HCT116 (cell line): ENCODE results near the gene FAM229B. TPM values are rescaled to one million over a fixed set of nuclear protein-coding genes. Genes with fewer than 3 reads are reported as not detected.
"Not testable (repeated sequence)": the region's sequence is repeated elsewhere in the genome, so short reads cannot be mapped to it uniquely, and the experiment has no call there.

Experiments
- ATAC-seq: fragments of 200-7000 bp; cut with Tn5 transposase; 2 replicates; pipeline ENCODE4 v1.9.1; 2020; ENCODE audit warnings: mild to moderate bottlenecking, moderate library complexity
- BruUV-seq: library from RNA; stranded (reverse); fragments of 400-500 nt; replicated peaks from 2 replicates; lab custom pipeline; 2021; lab: Mats Ljungman, UMichigan
- CTCF ChIA-PET: fragments of 300-600 bp; sonication (Branson Sonifier 250); formaldehyde crosslinking; loops from one replicate; lab custom pipeline; 2021; ENCODE audit warnings: antibody characterized with exemption; lab: Charles Lee
- POLR2A ChIA-PET: fragments of 300-600, 350-600 bp; sonication (Branson Sonifier 250); formaldehyde crosslinking; loops from one replicate; lab custom pipeline; 2021; ENCODE audit warnings: antibody characterized with exemption; lab: Charles Lee
- RAD21 ChIA-PET, 2 experiments: fragments of 300-600 bp; sonication (Branson Sonifier 250); formaldehyde crosslinking; loops; one replicate each; lab custom pipeline; 2023; ENCODE audit warnings: low total read pairs in 2 of 2; ENCODE audit not compliant: uncharacterized antibody in 2 of 2, unreplicated experiment in 2 of 2, low non-redundant PET in 1 of 2; lab: Charles Lee
- DNase-seq: peaks from one replicate; pipeline ENCODE4 v3.0.0-alpha.2; 2010; ENCODE audit warnings: low read depth, low spot score
- H2AFZ ChIP-seq: fragments of 200-600 bp; shearing (Covaris generic), sonication (generic); 2 replicates; pipeline ENCODE4 v1.6.1; 2017; ENCODE audit warnings: low read depth, mixed run types, mixed read lengths, antibody characterized with exemption, low read length; ENCODE audit not compliant: poor library complexity, severe bottlenecking
- H3K27ac ChIP-seq: 2 replicates; pipeline ENCODE4 v1.5.1; 2012; ENCODE audit warnings: low read depth, low read length
- H3K27me3 ChIP-seq: fragments of 200-600 bp; sonication (generic); 2 replicates; pipeline ENCODE4 v1.6.1; 2016; ENCODE audit warnings: mixed run types, low read length, mixed read lengths; ENCODE audit not compliant: insufficient read depth
- H3K36me3 ChIP-seq, 2 experiments: fragments of 200-500 bp in 1 of 2; fragments of 200-600 bp in 1 of 2; sonication (Bioruptor generic) in 1 of 2; sonication (generic) in 1 of 2; 2 replicates each; pipeline versions ENCODE4 v1.5.1 to v1.6.1; 2014 to 2016; ENCODE audit warnings: low read length in 2 of 2, inconsistent platforms in 1 of 2, mixed read lengths in 1 of 2, mixed run types in 1 of 2; ENCODE audit not compliant: insufficient read depth in 2 of 2, control insufficient read depth in 1 of 2
- H3K4me1 ChIP-seq, 2 experiments: fragments of 200-600 bp in 1 of 2; sonication (generic) in 1 of 2; 2 replicates each; pipeline versions ENCODE4 v1.5.1 to v1.6.1; 2012 to 2017; ENCODE audit warnings: low read length in 2 of 2, inconsistent platforms in 1 of 2, mild to moderate bottlenecking in 1 of 2, mixed read lengths in 1 of 2, mixed run types in 1 of 2, moderate library complexity in 1 of 2; ENCODE audit not compliant: insufficient read depth in 2 of 2, control insufficient read depth in 1 of 2
- H3K4me2 ChIP-seq: fragments of 200-600 bp; sonication (generic); 2 replicates; pipeline ENCODE4 v1.6.1; 2017; ENCODE audit warnings: mixed run types, low read length, mixed read lengths
- H3K4me3 ChIP-seq, 2 experiments: fragments of 200-600 bp in 1 of 2; sonication (generic) in 1 of 2; replicated peaks in 1 of 2; 2 replicates each; pipeline ENCODE4 v1.5.1; 2011 to 2016; ENCODE audit warnings: low read length in 2 of 2, control low read depth in 1 of 2, low read depth in 1 of 2, mild to moderate bottlenecking in 1 of 2, mixed read lengths in 1 of 2, mixed run types in 1 of 2
- H3K79me2 ChIP-seq: fragments of 200-600 bp; sonication (generic); 2 replicates; pipeline ENCODE4 v1.6.1; 2017; ENCODE audit warnings: mild to moderate bottlenecking, mixed run types, low read length, moderate library complexity, mixed read lengths; ENCODE audit not compliant: insufficient read depth
- H3K9ac ChIP-seq: fragments of 200-600 bp; sonication (generic); 2 replicates; pipeline ENCODE4 v1.6.1; 2016; ENCODE audit warnings: low read length, mixed read lengths
- H3K9me2 ChIP-seq: fragments of 200-600 bp; sonication (generic), shearing (Covaris generic); 2 replicates; pipeline ENCODE4 v1.6.1; 2017; ENCODE audit warnings: mixed run types, mild to moderate bottlenecking, moderate library complexity; ENCODE audit not compliant: insufficient read depth
- H3K9me3 ChIP-seq, 2 experiments: fragments of 200-500 bp in 1 of 2; fragments of 200-600 bp in 1 of 2; sonication (Bioruptor generic) in 1 of 2; sonication (generic) in 1 of 2; 2 replicates each; pipeline ENCODE4 v1.6.1; 2014 to 2017; ENCODE audit warnings: low read length in 2 of 2, mixed read lengths in 2 of 2, inconsistent platforms in 1 of 2, low read depth in 1 of 2, mild to moderate bottlenecking in 1 of 2, mixed run types in 1 of 2, moderate library complexity in 1 of 2; ENCODE audit not compliant: control insufficient read depth in 1 of 2, insufficient read depth in 1 of 2
- H4K20me1 ChIP-seq: fragments of 200-600 bp; sonication (generic), shearing (Covaris generic); 2 replicates; pipeline ENCODE4 v1.6.1; 2017; ENCODE audit warnings: mixed run types, mild to moderate bottlenecking, moderate library complexity; ENCODE audit not compliant: insufficient read depth
- CEBPB ChIP-seq: IDR thresholded peaks from 2 replicates; pipeline ENCODE4 v1.6.1; 2012; ENCODE audit warnings: low read depth
- ELF1 ChIP-seq: IDR thresholded peaks from 2 replicates; pipeline ENCODE4 v1.6.1; 2012; ENCODE audit warnings: low read depth, borderline replicate concordance
- EZH2 ChIP-seq: fragments of 200-600 bp; sonication (generic); IDR thresholded peaks from 2 replicates; pipeline ENCODE4 v1.6.1; 2017; ENCODE audit warnings: antibody characterized with exemption, mixed run types
- FOSL1 ChIP-seq: IDR thresholded peaks from 2 replicates; pipeline ENCODE4 v1.6.1; 2012; ENCODE audit warnings: low read depth
- POLR2AphosphoS5 ChIP-seq: IDR thresholded peaks from 2 replicates; pipeline ENCODE4 v1.6.1; 2011; ENCODE audit warnings: mild to moderate bottlenecking, low read depth, low read length, moderate library complexity
- TCF7L2 ChIP-seq: IDR thresholded peaks from 2 replicates; pipeline ENCODE4 v1.7.0; 2011; ENCODE audit warnings: borderline replicate concordance, inconsistent platforms; ENCODE audit not compliant: insufficient read depth, insufficient read length; ENCODE audit errors: extremely low read depth
- YY1 ChIP-seq: IDR thresholded peaks from 2 replicates; pipeline ENCODE4 v1.6.1; 2011; ENCODE audit warnings: low read length, low read depth, moderate library complexity, mild to moderate bottlenecking; ENCODE audit not compliant: insufficient replicate concordance; ENCODE audit errors: extremely low read depth
- intact Hi-C: fragments of 100-400 bp; cut with micrococcal nuclease; formaldehyde crosslinking; loops from 2 replicates; pipeline ENCODE4 v1.10.0; 2022
- total RNA-seq: library from RNA; stranded (reverse); gene quantifications from one replicate; pipeline ENCODE4 v1.2.1, GENCODE V29; 2021; ENCODE audit not compliant: unreplicated experiment
- TF ChIP-seq, protein P1 (sequence below): IDR thresholded peaks from 2 replicates; pipeline ENCODE4 v1.6.1; 2011; ENCODE audit warnings: mild to moderate bottlenecking, low read length, moderate library complexity; ENCODE audit not compliant: insufficient replicate concordance; ENCODE audit errors: extremely low read depth

FAM229B gene
- total RNA-seq, 1 experiment from 2014 or later: 11.4 TPM

DNA sequence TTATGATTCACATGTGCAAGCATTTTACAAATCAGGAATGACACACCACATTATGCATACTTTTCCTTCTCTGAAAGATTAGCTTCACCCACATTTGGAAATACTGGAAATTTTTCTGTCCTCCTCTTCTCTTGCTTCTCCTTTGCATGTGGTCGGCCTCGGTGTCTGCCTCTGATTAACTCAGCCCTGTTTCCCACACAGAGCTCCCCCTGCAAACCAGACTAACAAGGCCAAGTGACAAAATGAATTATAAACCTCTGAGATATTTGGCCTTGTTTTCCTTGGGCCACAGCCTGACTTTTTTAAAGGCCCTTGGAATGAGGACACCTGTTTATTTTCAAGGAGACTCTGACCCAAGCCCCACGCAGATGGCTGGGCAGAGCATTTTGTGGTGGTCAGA is 42.5 kb upstream of the FAM229B start:
- H3K36me3 ChIP-seq: no peaks in the 10 kb centered on the region
- no peaks in the 10 kb centered on the region for H3K79me2 ChIP-seq
- H3K9me3 ChIP-seq: no peaks in the 10 kb centered on the region
- ATAC-seq: no peak
- intact Hi-C loops: loop anchor here (5.0 kb wide), 1 partner anchor 48 kb away; no protein-coding TSS in a partner anchor
- DNase-seq: no peak
- H3K9ac ChIP-seq: no peak overlapping the region
- no peaks in the 10 kb centered on the region for H3K27me3 ChIP-seq
- H4K20me1 ChIP-seq: no peaks in the 10 kb centered on the region
- ChIA-PET POLR2A (no interaction called here), RAD21 (no interaction called here), CTCF (no interaction called here)
- H3K9me2 ChIP-seq: no peaks in the 10 kb centered on the region
- 0 out of 4 replicates have a peak, but pooled peaks cover 0 to 4% of the 10 kb centered on the region in 2 experiments for H3K4me1 ChIP-seq
- BruUV-seq: no TSS peak
- H2AFZ ChIP-seq: no peak overlapping the region
- TF ChIP-seq POLR2AphosphoS5 (no peak), CEBPB (no peak), EZH2 (no peak), YY1 (no peak), ELF1 (no peak), TCF7L2 (no peak), FOSL1 (no peak)
- TF ChIP-seq, protein P1, sequence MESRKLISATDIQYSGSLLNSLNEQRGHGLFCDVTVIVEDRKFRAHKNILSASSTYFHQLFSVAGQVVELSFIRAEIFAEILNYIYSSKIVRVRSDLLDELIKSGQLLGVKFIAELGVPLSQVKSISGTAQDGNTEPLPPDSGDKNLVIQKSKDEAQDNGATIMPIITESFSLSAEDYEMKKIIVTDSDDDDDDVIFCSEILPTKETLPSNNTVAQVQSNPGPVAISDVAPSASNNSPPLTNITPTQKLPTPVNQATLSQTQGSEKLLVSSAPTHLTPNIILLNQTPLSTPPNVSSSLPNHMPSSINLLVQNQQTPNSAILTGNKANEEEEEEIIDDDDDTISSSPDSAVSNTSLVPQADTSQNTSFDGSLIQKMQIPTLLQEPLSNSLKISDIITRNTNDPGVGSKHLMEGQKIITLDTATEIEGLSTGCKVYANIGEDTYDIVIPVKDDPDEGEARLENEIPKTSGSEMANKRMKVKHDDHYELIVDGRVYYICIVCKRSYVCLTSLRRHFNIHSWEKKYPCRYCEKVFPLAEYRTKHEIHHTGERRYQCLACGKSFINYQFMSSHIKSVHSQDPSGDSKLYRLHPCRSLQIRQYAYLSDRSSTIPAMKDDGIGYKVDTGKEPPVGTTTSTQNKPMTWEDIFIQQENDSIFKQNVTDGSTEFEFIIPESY: no peak
- no peak overlapping the region for H3K4me2 ChIP-seq
- H3K4me3 ChIP-seq: no peak overlapping the region
- H3K27ac ChIP-seq: no peak overlapping the region

DNA sequence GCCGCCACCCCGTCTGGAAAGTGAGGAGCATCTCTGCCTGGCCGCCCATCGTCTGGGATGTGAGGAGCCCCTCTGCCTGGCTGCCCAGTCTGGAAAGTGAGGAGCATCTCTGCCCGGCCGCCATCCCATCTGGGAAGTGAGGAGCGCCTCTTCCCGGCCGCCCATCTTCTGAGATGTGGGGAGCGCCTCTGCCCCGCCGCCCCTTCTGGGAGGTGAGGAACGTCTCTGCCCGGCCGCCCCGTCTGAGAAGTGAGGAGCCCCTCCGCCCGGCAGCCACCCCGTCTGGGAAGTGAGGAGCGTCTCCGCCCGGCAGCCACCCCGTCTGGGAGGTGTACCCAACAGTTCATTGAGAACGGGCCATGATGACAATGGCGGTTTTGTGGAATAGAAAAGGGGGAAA is 39.9 kb upstream of the FAM229B start:
- H3K4me3 ChIP-seq, H3K79me2 ChIP-seq, ATAC-seq, H2AFZ ChIP-seq, H3K27ac ChIP-seq, H3K4me1 ChIP-seq, H3K9ac ChIP-seq, H4K20me1 ChIP-seq, intact Hi-C loops, H3K27me3 ChIP-seq, DNase-seq, H3K9me2 ChIP-seq, CTCF ChIA-PET, H3K9me3 ChIP-seq, H3K4me2 ChIP-seq, RAD21 ChIA-PET, POLR2A ChIA-PET, BruUV-seq, H3K36me3 ChIP-seq: not testable (repeated sequence)
